Ishikawa (cell line): Measurements from ENCODE around the gene UQCRC2.

Experiments
- CEBPB ChIP-seq: IDR thresholded peaks from 2 replicates; pipeline ENCODE4 v1.6.1; 2012
- CREB1 ChIP-seq: IDR thresholded peaks from 2 replicates; pipeline ENCODE4 v1.6.1; 2012; ENCODE audit warnings: low read depth
- EGR1 ChIP-seq: IDR thresholded peaks from 2 replicates; pipeline ENCODE4 v1.6.1; 2012
- EP300 ChIP-seq: IDR thresholded peaks from 2 replicates; pipeline ENCODE4 v1.6.1; 2012; ENCODE audit warnings: borderline replicate concordance
- FOXM1 ChIP-seq: IDR thresholded peaks from 2 replicates; pipeline ENCODE4 v1.6.1; 2012; ENCODE audit warnings: low read depth, borderline replicate concordance
- MAX ChIP-seq: IDR thresholded peaks from 2 replicates; pipeline ENCODE4 v1.6.1; 2012
- NFIC ChIP-seq: IDR thresholded peaks from 2 replicates; pipeline ENCODE4 v1.6.1; 2012
- RAD21 ChIP-seq: IDR thresholded peaks from 2 replicates; pipeline ENCODE4 v1.6.1; 2012; ENCODE audit warnings: low read depth
- REST ChIP-seq: IDR thresholded peaks from 2 replicates; pipeline ENCODE4 v1.6.1; 2012; ENCODE audit warnings: low read depth, mild to moderate bottlenecking
- TAF1 ChIP-seq: IDR thresholded peaks from 2 replicates; pipeline ENCODE4 v1.6.1; 2012; ENCODE audit warnings: low read depth, mild to moderate bottlenecking
- TCF12 ChIP-seq: IDR thresholded peaks from 2 replicates; pipeline ENCODE4 v1.6.1; 2012; ENCODE audit warnings: low read depth
- TEAD4 ChIP-seq: IDR thresholded peaks from 2 replicates; pipeline ENCODE4 v1.6.1; 2012
- USF1 ChIP-seq: IDR thresholded peaks from 2 replicates; pipeline ENCODE4 v1.6.1; 2012
- YY1 ChIP-seq: IDR thresholded peaks from 2 replicates; pipeline ENCODE4 v1.6.1; 2012; ENCODE audit warnings: low read depth
- ZBTB7A ChIP-seq: IDR thresholded peaks from 2 replicates; pipeline ENCODE4 v1.6.1; 2012; ENCODE audit warnings: low read depth

Gene UQCRC2

GRCh38 chr16:21964353-21964752 lies 11.2 kb downstream of the UQCRC2 start:
- no peak for TF ChIP-seq REST
- TF ChIP-seq TAF1, result no peak
- TF ChIP-seq YY1, result no peak
- TF ChIP-seq CREB1, result no peak

- TF ChIP-seq CEBPB (no peak), EP300 (no peak), MAX (no peak), EGR1 (no peak), TEAD4 (no peak), CREB1 (no peak), YY1 (no peak), REST (no peak), ZBTB7A (no peak), RAD21 (no peak), TAF1 (no peak), FOXM1 (no peak), NFIC (no peak), USF1 (no peak), TCF12 (no peak)
These were observed 18.7 kb downstream of the UQCRC2 start for GRCh38 chr16:21971856-21972255.

- TF ChIP-seq MAX, result no peak
These were observed 20.8 kb downstream of the UQCRC2 start for GRCh38 chr16:21973945-21974344.

- TF ChIP-seq RAD21 (no peak), USF1 (no peak), TAF1 (no peak), EP300 (no peak), MAX (no peak), YY1 (no peak)
These were observed 26.9 kb downstream of the UQCRC2 start for GRCh38 chr16:21980032-21980431.

- no peak for TF ChIP-seq REST
- no peak for TF ChIP-seq ZBTB7A
- no peak for TF ChIP-seq TAF1
- no peak for TF ChIP-seq NFIC
- TF ChIP-seq CREB1, result no peak
- TF ChIP-seq EP300, result no peak
- no peak for TF ChIP-seq TEAD4
- no peak for TF ChIP-seq CEBPB
- no peak for TF ChIP-seq MAX
- TF ChIP-seq FOXM1, result no peak
- TF ChIP-seq TCF12, result no peak
- TF ChIP-seq RAD21, result no peak
These were observed 28.9 kb downstream of the UQCRC2 start for GRCh38 chr16:21982108-21982507.
